Measurements from ENCODE around the gene USP36.
"Not testable (repeated sequence)": the region's sequence is repeated elsewhere in the genome, so short reads cannot be mapped to it uniquely, and the experiment has no call there.

Gene USP36

DNA sequence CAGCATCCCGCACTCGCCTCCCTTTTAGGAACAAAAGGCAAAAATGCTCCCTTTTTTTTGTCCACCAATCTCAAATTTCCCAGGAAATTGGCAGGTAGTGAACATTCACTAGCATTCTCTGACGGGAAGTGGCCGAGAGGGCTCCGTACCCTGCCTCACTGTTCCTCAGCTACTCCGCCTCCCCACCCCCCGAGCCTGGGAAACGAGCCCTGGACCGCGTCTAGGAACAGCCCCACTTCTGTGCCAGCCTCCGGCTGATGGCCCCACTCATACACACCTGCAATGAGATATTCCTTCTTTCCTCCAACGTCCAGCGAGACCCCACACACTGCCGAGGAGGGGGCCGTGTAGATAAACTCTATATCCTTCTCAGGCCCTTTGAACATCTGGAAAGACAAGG is 30.0 kb upstream of the USP36 start:
- DNase-seq: no peak

DNA sequence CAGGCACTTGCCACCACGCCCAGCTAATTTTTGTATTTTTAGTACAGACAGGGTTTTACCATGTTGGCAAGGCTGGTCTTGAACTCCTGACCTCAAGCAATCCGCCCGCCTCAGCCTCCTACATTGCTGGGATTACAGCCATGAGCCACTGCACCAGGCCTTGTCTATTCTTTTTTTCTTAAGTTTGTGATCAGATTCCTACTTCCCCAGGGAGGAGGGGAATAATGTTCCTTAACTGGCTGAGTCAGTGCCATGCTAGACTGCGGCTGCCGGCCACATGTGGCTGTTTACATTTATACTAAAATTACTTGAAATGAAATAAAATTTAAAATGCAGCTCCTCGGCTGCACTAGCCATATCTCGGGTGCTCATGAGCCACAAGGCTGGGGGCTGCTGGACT is 27.8 kb upstream of the USP36 start:
- DNase-seq: no peak

DNA sequence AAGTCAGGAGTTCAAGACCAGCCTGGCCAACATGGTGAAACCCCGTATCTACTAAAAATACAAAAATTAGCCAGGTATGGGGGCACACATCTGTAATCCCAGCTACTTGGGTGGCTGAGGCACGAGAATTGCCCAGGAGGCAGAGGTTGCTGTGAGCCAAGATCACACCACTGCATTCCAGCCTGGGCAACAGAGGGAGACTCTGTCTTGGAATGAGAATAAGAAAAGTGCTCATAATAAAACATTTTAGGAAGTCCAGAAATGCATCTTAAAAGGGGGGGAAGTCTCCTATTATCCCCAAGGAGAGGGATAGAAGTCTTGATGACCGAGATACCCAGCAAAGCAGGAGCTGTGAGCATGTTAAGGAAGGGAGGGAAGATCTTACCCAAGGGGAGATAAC is 26.4 kb upstream of the USP36 start:
- DNase-seq: not testable (repeated sequence)

DNA sequence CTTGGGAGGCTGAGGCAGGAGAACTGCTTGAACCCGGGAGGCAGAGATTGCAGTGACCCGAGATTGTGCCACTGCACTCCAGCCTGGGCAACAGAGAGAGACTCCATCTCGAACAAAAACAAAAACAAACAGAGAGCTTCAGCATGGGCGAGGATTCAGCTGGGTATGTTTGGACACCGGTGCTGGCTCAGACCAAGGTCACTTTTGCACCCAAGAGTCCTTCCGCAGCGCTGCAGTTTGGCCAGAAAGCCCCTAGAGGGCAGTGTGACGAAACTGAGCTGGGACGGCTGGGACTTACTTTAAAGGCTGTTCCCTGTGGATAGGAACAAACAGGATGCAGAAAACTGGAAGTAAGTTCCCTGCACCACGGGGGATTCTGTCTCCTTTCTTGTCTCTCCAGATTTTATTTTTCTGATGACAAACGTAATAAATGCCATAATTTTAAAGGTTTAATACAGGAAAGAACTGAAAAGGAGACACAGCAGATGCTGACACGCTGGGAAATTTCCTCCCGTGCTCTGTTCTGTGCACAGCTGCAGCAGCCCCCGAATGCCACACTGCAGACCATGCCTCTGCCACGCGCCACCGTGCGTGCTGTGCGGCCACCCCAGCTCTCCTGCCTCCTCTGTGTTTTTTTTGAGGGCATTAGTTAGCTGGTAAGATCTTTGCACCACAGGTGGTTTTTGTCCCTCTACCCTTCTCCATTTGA is 25.2 kb upstream of the USP36 start:
- DNase-seq: peak; percentile 76

DNA sequence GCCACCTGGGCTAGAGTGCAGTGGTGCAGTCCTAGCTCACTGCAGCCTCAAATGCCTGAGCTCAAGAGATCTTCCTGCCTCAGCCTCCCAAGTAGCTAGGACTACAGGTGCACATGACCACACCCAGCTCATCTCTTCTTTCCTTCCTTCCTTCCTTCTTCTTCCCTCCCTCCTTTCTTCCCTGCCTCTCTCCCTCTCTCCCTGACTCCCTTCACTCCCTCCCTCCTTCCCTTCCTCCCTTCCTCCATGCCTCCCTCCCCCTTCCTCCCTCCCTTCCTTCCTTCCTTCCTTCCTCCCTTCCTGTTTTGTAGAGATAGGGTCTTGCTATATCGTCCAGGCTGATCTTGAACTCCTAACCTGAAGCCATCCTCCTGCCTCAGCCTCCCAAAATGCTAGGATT is 23.5 kb upstream of the USP36 start:
- DNase-seq: no peak

DNA sequence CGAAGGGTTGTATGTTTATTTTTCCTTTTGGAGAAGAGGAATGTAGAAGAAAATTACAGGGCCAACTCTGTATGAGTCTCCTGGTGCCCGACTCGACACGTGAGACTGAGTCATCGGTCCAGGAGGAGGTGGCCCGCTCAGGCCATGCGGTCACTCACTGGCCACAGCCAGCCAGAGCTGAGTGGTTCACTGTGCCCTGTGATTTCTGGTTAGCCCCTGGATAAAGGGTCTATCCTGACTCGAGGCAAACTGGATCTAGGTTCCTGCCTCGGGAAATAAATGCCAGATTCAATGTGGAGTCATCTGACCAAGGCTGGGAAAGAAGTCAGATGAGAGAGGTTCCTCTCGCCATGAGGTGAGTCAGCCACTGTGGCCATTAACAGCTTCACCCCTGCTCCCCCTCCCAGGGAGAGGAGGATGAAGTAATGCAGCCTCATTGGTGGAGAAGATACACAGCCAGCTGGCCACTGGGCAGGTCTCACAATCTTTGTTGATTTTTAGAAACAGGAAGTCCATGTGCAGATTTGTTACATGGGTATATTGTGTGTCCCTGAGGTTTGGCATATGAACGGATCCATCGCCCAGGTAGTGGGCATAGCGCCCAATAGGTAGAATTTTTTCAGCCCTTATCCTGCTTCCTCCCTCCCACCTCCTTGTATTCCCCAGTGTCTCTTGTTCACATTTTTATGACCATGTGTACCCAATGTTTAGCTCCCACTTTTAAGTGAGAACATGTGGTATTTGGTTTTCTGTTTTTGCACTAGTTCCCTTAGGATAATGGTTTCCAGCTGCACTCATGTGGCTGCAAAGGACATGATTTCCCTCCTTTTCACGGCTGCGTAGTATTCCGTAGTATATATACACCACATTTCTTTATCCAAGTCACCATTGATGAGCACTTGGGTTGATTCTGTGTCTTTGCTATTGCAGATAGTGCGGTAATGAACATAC is 21.7 kb upstream of the USP36 start:
- peak; percentile 97 for DNase-seq

DNA sequence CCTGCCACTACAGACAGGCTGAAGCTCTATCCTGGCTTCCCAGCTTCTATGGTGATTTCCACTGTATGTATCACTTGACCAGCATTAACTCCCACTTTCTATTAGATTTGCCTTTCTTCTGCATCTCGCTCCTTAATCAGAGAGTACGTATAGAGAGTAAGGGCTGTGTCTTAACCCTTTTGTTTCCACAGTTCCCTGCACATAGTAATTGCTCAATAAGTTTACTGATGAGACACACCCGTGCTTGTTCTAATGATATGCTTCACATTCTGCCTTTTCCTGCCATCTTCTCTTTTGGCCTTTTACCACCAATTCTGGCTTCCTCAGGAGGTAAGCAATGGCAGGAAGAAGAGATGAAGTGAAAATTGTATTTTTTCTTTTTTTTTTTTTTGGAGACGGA is 20.6 kb upstream of the USP36 start:
- peak; percentile 25 for DNase-seq

DNA sequence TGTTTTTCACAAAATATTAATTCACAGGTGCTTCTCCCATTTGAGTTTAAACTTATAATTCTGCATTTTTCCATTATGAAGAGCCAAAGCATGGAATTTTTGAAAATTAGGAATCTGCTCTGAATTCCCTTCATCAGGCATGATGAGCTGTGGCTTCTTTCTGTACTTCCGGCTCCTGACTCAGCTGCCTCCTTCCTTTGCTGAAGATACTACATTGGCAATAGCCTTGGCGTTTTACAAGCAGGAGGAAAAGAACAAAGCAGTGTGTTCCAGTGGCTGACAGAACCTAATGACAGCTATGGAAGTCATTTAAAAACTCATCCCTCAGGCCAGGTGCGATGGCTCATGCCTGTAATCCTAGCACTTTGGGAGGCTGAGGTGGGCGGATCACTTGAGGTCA is 18.4 kb upstream of the USP36 start:
- DNase-seq: no peak

DNA sequence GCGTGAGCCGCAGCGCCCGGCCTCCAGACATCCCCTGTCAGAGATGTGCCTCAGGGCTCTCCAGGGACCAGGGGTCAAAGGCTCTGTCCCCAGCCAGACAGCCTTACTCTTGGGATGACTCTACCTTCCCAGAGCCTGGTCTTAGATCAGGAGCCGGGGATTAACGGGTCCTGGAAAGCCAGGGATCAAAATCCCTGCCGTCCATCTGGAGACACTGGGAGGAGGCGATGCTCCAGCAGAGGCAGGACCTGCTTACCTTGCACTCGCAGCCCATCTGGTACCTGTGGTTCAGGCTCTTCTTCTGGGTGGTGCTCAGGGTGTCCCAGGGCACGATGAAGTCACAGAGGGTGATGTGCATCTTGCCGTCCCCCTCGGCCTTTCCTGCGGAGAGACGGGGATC is 16.7 kb upstream of the USP36 start:
- DNase-seq: no peak

DNA sequence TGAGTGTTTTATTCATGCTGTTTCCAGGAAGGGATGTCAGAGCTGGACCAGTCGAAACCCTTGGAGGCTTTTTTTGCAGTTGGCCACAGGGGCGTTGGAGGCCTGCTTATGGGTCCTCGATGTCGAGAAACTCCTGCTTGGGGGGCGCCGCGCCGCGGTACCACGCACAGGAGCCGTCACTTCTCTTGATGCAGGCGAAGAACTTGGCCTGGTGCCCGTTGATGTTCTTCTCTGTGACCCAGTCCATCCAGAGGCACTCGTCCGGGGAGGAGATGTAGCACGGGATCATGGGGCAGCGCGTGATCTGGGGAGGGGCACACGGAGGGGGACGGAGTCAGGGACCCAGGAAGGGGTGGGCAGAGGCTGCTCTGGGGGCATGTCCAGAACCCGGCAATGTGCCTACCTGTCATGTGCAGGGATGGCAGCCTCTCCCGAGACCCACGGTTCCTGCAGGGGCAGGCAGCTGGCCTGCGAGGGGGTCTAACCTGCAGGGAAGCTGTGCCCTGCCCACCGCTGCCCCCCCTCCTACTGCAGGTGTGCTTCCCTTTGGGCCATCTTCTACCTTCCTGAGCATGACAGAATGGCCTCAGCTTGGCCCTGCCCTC is 15.0 kb upstream of the USP36 start:
- DNase-seq: no peak

DNA sequence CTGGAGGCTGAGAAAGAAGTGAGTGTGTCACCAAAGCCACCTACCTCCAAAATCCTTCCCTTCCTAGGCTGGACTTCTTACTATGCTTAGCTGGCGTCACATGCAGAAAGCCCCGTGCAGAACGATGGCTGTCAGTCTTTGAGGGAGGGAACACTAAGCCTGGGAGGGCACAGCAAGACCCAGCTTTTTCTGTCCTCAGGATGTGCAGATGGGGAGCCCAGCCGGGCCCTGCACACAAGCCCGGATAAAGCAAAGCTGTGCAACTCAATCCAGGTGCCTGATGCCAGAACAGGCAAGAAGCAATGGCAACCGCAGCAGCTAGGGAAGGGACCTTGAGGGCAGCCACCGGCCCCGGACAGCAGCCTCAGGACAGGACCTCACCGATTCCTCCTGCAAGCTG is 13.9 kb upstream of the USP36 start:
- DNase-seq: no peak

DNA sequence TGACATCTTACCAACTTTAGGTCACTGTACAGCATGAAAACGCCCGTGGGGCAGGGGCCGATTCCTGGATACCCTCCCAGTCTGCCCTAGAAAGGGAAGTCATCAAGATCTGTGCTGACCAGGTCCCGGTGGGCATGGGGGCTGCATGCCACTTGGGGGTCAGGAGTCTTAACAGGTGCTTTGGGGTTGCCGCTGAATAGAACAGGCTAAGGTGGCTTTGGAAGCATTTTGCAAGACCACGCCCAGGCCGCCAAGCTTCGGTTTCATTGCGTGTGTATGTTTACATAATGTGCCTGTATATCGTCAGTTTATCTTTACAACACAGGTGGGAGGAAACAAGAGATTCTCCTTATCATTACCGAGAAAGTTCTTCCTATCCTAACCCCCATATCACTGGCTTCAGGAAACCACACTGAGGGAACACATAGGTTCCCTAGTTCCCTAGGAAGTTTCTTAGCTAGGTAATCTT is 13.3 kb upstream of the USP36 start:
- DNase-seq: no peak

DNA sequence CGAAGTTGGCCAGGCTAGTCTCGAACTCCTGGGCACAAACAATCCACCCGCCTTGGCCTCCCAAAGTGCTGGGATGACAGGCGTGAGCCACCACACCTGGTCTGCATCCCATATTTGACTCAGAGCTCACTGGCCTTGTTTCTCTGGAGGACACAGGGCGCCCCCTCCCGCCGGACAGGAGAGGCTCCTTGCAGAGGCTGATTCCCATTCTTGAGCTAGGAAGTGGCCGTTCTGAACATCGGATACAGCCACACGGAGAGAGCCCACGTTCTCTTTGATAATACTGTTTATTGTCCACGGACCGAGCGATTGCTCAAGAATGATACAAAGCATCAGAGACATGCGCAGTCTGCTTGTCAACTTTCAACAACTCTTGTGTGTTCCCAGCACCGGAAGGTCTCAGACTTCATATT is 12.1 kb upstream of the USP36 start:
- DNase-seq: no peak

DNA sequence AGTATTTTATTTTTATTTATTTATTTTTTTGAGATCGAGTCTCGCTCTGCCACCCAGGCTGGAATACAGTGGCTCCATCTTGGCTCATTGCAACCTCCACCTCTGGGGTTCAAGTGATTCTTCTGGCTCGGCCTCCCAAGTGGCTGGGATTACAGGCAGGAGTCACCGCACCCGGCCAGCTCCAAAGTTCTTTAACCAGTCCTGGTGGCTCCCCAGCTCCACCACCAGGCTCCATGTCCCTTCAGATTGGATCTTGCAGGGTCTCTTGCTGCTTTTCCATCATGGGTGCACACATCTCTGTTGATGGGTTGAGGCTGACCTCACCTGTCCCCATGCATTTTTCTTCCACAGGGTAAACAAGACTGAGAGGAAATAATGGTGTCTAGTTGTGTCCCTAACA is 8.4 kb upstream of the USP36 start:
- no peak for DNase-seq

DNA sequence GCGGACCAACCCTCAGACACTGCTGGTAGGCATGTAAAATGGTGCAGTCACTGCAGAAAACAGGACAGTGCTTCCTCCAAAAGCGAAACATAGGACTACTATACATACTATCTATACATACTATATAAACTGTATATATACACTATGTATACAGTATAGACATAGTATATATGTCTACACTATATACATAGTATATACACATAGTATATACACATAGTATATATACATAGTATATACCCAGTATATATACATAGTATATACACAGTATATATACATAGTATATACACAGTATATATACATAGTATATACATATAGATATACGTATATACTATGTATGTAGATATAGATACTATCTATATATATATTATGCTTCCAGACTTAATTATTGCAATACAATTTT is 6.4 kb upstream of the USP36 start:
- DNase-seq: no peak

DNA sequence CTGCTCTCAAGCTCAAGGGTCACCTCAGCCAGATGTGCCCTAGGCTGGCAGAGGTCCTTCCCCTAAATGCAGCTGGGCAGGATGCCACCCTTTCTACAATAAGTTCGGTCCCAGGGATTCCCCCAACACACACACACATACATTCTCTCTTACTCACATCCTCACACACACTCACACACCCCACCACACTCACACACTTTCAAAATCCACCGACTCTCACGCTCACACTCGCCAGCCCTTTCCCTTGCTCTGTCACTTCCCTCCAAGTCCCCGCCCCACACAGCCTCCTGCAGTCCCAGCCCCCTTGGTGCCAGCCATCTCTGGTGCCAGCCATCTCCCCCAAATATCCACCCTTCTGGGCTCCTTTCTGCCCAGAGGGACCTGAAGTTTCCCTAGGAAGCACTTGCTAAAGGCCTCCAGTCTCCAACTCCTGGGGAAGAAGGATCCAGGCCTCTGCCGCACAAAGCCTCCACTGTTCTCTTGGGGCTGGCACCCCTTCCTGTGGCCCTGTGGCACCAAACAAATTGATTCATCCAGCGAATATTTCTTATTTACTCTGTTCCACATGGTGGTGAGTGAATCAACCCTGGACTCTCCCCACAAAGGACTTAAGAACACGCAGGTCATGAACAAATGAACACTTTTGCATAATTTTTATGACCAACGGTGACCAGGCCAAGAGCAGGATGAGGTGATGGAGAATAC is 3.8 kb upstream of the USP36 start:
- DNase-seq: no peak

DNA sequence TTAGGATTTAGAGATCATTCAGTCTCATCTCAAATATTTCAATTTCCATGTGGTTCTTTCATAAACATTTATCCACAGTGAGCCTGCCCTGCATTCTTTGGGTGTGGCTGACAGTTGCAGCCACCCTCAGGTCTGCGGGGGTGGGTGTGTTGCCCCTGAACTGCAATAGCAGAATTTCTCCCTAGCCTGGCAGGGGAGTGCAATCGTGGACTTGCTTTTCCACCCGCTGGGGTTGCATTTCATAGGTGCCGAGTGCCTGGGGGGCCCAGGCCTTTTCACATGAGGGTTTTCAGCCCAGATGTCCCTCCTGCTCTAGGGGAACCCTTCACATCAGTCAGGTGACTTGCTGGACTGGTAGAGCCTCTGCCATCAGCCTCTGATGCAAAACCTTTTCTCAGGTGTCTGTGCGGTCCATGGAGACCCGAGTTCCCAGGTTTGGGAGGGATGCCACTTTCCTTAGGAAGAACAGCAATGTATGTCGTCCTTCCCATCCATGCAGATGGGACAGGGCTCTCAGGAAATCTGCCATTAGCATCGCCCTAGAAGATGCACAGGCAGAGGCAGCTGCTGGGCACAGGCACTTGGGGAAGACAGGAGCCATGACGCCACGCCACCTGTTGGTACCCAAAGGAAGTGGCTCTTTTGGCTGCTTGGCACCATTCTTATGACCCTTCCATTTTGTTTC is 2.4 kb upstream of the USP36 start:
- peak; percentile 63 for DNase-seq

DNA sequence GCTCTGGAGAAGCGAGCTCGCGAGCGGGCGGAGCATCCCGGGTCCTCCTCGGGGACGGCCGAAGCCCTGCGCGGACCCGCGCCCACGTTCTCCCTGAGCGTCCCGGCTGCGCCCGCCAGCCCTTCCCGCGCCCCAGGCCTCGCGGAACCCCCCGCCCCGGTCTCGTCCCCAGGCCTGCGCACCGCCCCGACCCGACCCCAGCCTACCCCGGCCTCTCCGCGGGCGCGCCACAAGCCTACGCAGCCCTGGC is 159 bp downstream of the USP36 start:
- DNase-seq: no peak

DNA sequence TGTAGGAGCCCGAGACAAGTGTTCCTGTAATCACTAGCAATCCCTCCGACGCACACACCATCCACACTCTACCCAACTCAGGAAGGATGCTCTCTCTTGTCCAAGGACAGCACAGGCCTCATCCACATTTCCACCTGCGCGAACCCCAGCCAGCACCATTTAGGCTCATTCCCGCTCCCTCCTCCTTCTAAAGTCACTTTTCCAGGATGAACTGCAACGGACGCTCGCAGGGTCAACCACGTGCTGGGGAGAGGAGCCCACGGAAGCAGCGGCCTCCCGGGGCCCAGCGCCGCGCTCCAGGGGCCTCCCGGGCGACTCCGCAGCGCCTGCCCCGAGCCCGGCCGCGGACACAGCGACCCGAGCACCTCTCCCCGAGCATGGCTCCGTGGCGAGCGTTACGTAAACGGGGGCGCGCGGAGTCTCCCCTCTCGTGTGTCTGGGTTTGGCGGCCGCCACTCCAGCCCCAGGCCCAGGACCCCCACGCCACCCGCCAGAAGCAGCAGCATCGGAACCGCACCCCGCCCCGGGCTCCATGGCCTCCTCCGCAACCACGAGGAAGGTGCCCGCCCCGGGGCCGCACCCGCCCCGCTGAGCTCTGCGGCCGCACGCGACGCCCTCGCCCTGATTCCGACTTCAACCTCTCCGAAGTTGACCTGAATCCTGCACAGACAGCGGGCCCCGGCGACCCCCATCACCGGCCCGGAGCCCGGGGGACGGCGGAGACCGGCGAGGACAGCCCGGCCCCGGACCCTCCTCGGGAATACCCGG is 668 bp downstream of the USP36 start:
- peak; percentile 44 for DNase-seq

DNA sequence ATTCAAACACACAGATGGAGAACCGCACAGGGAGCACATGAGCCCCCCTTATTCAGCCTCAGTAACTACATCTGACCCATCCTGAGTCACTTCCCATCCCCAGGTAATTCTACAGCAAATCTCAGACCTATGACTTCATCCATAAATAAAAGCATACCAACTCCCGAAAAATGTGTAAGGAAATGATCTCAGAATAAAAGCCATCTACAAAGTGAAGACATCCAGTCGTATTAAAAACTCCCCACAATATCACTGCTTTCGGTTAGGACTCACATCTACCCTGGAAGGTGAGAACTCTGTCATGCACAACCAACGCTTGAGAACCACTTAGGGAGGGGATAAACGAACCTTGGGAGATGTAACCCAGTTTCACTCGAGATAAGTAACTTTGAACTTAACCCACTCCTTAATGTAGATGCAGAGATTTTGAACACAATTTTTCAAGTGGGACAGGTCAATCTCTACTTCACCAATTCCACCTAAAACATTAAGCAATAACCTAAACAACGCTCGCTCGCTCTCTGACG is 1.3 kb downstream of the USP36 start:
- no peak for DNase-seq

DNA sequence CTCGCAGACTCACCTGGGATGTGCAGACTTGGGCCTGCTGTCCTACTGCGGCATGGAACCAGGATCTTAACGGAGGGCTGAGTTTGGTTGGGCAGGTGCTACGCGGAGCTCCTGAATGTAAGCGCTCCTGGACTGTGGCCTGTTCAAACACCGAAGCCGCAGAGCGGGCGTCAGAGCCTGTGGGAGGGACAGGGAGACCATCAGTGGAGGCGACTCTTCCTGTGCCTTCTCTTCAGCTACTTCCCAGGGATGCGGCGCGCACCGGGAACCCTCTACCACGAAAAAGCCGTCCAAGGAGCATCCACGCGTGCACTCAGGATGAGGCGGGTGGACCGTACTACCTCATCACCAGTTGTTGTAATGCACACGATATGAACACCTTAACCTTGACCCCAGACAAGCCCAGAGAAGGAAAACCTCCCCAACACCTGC is 2.0 kb downstream of the USP36 start:
- DNase-seq: no peak

Data from inflammatory macrophage treated with lipopolysaccharide for 4 hours (primary cell).